Endothelial cell (in vitro differentiated cells): ENCODE data around the gene RPTOR. TPM values are rescaled to one million over a fixed set of nuclear protein-coding genes. Genes with fewer than 3 reads are reported as not detected.
A peak's percentile ranks its signal among the peaks of the same experiment; 100 is the strongest.

Experiments used
- DNase-seq: peaks from one replicate; pipeline ENCODE4 v3.0.0; 2021; ENCODE audit warnings: low spot score
- H3K27ac Mint-ChIP-seq: one replicate; pipeline ENCODE4 v1.8.0; 2021; ENCODE audit warnings: mixed read lengths, inconsistent platforms; ENCODE audit not compliant: unreplicated experiment
- H3K27me3 Mint-ChIP-seq: one replicate; pipeline ENCODE4 v1.8.0; 2021; ENCODE audit warnings: mild to moderate bottlenecking, moderate library complexity, mixed read lengths, inconsistent platforms; ENCODE audit not compliant: unreplicated experiment
- H3K36me3 Mint-ChIP-seq: one replicate; pipeline ENCODE4 v1.8.0; 2021; ENCODE audit warnings: mild to moderate bottlenecking, low read depth, mixed read lengths, inconsistent platforms; ENCODE audit not compliant: unreplicated experiment
- H3K4me1 Mint-ChIP-seq: one replicate; pipeline ENCODE4 v1.8.0; 2021; ENCODE audit warnings: mild to moderate bottlenecking, mixed read lengths, inconsistent platforms; ENCODE audit not compliant: unreplicated experiment
- H3K4me3 Mint-ChIP-seq: one replicate; pipeline ENCODE4 v1.8.0; 2021; ENCODE audit warnings: mild to moderate bottlenecking, mixed read lengths, inconsistent platforms; ENCODE audit not compliant: unreplicated experiment
- H3K9me3 Mint-ChIP-seq: one replicate; pipeline ENCODE4 v1.8.0; 2021; ENCODE audit warnings: mixed read lengths, inconsistent platforms; ENCODE audit not compliant: unreplicated experiment
- CTCF ChIP-seq: fragments of 200-600 bp; sonication (generic); IDR thresholded peaks from one replicate; pipeline ENCODE4 v1.5.0; 2021; ENCODE audit warnings: antibody characterized with exemption; ENCODE audit not compliant: unreplicated experiment
- total RNA-seq: library from RNA; stranded (reverse); fragmentation: NEBNext Ultra II Directional; extraction: Animal tissue kit (Norgen Biotek cat#: 25700); gene quantifications from one replicate; pipeline ENCODE4 v1.2.1, GENCODE V29; 2021; ENCODE audit not compliant: unreplicated experiment

RPTOR gene
- total RNA-seq, 1 donor from 2014 or later = 36.7 TPM

DNA sequence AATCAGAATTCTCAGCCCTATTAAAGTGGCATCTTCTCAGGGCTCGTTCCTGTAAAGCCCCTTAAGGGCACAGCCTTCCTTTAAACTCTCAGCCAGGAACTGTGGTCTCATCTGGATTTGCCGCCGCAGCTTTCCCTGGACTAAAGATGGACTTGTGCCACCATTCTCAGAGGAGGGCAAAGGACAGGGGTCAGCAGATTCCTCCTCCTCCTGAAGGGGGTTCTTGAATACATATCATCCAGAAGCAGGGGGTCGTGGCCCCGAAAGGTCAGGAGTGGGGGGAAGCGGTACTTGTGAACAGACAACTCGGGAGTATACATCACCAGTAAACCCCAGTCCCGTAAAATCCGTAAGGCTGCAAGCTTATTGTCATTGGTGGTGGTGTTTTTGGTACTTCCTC is 174.8 kb downstream of the RPTOR start:
- H3K27me3 Mint-ChIP-seq = peaks cover 3% of the 10 kb centered on the region
- H3K9me3 Mint-ChIP-seq = no peaks in the 10 kb centered on the region
- TF ChIP-seq CTCF = no peak
- no peak overlapping the region for H3K27ac Mint-ChIP-seq
- peaks cover 22% of the 10 kb centered on the region for H3K4me1 Mint-ChIP-seq
- no peak overlapping the region for H3K4me3 Mint-ChIP-seq
- DNase-seq = no peak
- peaks cover 3% of the 10 kb centered on the region for H3K36me3 Mint-ChIP-seq

- no peak for TF ChIP-seq CTCF
- Mint-ChIP-seq H3K27ac (peak overlapping the region; percentile 58), H3K4me3 (no peak overlapping the region), H3K27me3 (peaks cover 4% of the 10 kb centered on the region), H3K36me3 (peaks cover 3% of the 10 kb centered on the region), H3K4me1 (peaks cover 22% of the 10 kb centered on the region), H3K9me3 (no peaks in the 10 kb centered on the region)
- peak; percentile 28 for DNase-seq
Observed at GRCh38 chr17:80720610-80721577, 176.3 kb downstream of the RPTOR start.

- no peak for TF ChIP-seq CTCF
Observed at GRCh38 chr17:80722661-80723060, 178.0 kb downstream of the RPTOR start.

DNA sequence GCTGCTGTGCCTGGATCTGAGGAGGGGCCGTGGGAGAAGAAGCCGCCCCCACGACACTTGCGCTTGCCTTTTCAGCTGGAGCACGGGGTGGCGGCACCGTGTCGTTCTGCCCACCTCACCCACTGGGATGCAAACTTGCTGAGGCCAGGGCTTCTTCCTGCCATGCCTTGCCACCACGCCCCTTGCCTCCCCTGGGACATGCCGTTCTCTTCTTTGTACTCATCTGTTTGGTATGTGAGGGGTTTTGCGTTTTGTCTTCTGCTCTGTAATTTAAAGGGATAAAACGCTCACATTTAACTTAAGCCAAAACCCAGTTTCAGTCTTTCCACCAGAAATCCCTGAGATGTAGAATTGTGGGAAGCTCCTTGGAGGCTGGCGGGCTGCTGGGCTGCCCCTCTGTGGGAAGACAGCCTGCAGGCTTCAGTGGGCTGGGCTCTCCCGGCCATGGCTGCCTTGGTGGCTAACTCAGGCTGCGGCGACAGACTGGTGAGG is 180.2 kb downstream of the RPTOR start:
- peaks cover 11% of the 10 kb centered on the region for H3K27me3 Mint-ChIP-seq
- peaks cover 22% of the 10 kb centered on the region for H3K4me1 Mint-ChIP-seq
- DNase-seq = no peak
- H3K27ac Mint-ChIP-seq = no peak overlapping the region
- H3K9me3 Mint-ChIP-seq = no peaks in the 10 kb centered on the region
- H3K4me3 Mint-ChIP-seq = no peak overlapping the region
- H3K36me3 Mint-ChIP-seq = peaks cover 5% of the 10 kb centered on the region
- no peak for TF ChIP-seq CTCF

More at GRCh38 chr17:80722661-80723060, 178.0 kb downstream of the RPTOR start:
- Mint-ChIP-seq H3K4me1 (peaks cover 22% of the 10 kb centered on the region), H3K27me3 (peaks cover 11% of the 10 kb centered on the region), H3K4me3 (no peak overlapping the region), H3K9me3 (no peaks in the 10 kb centered on the region), H3K27ac (peak overlapping the region; percentile 41), H3K36me3 (peaks cover 8% of the 10 kb centered on the region)
- no peak for DNase-seq

GRCh38 chr17:80725517-80725916 is 180.9 kb downstream of the RPTOR start:
- Mint-ChIP-seq H3K9me3 (no peaks in the 10 kb centered on the region), H3K36me3 (peaks cover 5% of the 10 kb centered on the region), H3K27me3 (peaks cover 11% of the 10 kb centered on the region), H3K4me3 (no peak overlapping the region), H3K4me1 (peaks cover 22% of the 10 kb centered on the region), H3K27ac (no peak overlapping the region)
- TF ChIP-seq CTCF = no peak
- DNase-seq = no peak
